LNCaP clone FGC (cell line): ENCODE data around the gene NAPG.

ENCODE experiments used
- DNase-seq: peaks from one replicate; pipeline ENCODE4 v3.0.0-alpha.2; 2011; ENCODE audit warnings: low read depth
- H3K4me3 ChIP-seq: 2 replicates; pipeline ENCODE4 v1.5.1; 2011; ENCODE audit warnings: mild to moderate bottlenecking, low read depth, low read length, control low read depth
- CTCF ChIP-seq: IDR thresholded peaks from 2 replicates; pipeline ENCODE4 v1.5.1; 2012; ENCODE audit warnings: mild to moderate bottlenecking; ENCODE audit not compliant: control insufficient read depth, insufficient read depth; ENCODE audit errors: extremely low read depth

NAPG gene

GRCh38 chr18:10521566-10521965, 4.3 kb upstream of the NAPG start:
- DNase-seq: no peak
- no peak for TF ChIP-seq CTCF
- H3K4me3 ChIP-seq: no peak overlapping the region

GRCh38 chr18:10522574-10522973, 3.3 kb upstream of the NAPG start:
- no peak overlapping the region for H3K4me3 ChIP-seq
- DNase-seq: no peak
- no peak for TF ChIP-seq CTCF

GRCh38 chr18:10523544-10523943, 2.3 kb upstream of the NAPG start:
- DNase-seq: no peak
- H3K4me3 ChIP-seq: no peak overlapping the region
- TF ChIP-seq CTCF: no peak

GRCh38 chr18:10524507-10525370, 1.1 kb upstream of the NAPG start:
- no peak for DNase-seq

GRCh38 chr18:10525371-10525691, 496 bp upstream of the NAPG start:
- no peak for DNase-seq
- TF ChIP-seq CTCF: no peak
- peak overlapping the region; percentile 98 for H3K4me3 ChIP-seq

More at GRCh38 chr18:10524507-10525370, 1.1 kb upstream of the NAPG start:
- no peak overlapping the region for H3K4me3 ChIP-seq
- TF ChIP-seq CTCF: no peak

GRCh38 chr18:10526561-10526949, 728 bp downstream of the NAPG start:
- H3K4me3 ChIP-seq: peak overlapping the region; percentile 98
- no peak for TF ChIP-seq CTCF
- DNase-seq: no peak

GRCh38 chr18:10528439-10528838, 2.6 kb downstream of the NAPG start:
- no peak overlapping the region for H3K4me3 ChIP-seq
- no peak for TF ChIP-seq CTCF
- no peak for DNase-seq
